SU-DHL-6 (cell line): ENCODE measurements around the gene FH.

Experiments
- EZH2phosphoT487 ChIP-seq: fragments of 200-600 bp; sonication (generic), shearing (Covaris generic); conservative IDR thresholded peaks from 2 replicates; pipeline ENCODE4 v1.6.1; 2018; ENCODE audit warnings: mild to moderate bottlenecking, antibody characterized with exemption, low read length, moderate library complexity, mixed read lengths
- TF ChIP-seq, protein P1 (sequence below): fragments of 200-600 bp; sonication (generic); IDR thresholded peaks from one replicate; pipeline ENCODE4 v1.5.1; 2017; ENCODE audit warnings: antibody characterized with exemption, mild to moderate bottlenecking, low read length, moderate library complexity; ENCODE audit not compliant: insufficient read depth, poor library complexity, severe bottlenecking

DNA sequence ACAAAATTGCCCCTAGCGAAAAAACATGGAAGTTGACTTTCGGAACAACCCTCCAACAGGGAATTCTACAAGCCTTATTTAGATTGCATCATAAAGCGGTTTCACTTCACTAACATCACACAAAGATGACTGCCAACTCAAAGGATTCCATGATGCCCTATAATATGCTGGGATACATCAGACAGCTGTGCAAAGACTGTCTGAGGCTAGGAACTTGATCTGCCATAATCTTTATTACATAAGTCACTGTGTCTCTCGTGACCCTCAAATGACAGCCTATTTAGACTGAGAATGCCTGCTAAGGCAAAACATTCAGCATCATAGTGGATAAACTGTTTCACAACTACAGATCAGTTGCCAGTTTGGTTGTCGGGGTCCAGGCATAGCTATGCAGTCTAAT lies 23.8 kb downstream of the FH start:
- TF ChIP-seq, protein P1, sequence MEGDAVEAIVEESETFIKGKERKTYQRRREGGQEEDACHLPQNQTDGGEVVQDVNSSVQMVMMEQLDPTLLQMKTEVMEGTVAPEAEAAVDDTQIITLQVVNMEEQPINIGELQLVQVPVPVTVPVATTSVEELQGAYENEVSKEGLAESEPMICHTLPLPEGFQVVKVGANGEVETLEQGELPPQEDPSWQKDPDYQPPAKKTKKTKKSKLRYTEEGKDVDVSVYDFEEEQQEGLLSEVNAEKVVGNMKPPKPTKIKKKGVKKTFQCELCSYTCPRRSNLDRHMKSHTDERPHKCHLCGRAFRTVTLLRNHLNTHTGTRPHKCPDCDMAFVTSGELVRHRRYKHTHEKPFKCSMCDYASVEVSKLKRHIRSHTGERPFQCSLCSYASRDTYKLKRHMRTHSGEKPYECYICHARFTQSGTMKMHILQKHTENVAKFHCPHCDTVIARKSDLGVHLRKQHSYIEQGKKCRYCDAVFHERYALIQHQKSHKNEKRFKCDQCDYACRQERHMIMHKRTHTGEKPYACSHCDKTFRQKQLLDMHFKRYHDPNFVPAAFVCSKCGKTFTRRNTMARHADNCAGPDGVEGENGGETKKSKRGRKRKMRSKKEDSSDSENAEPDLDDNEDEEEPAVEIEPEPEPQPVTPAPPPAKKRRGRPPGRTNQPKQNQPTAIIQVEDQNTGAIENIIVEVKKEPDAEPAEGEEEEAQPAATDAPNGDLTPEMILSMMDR, result no peak
- no peak for TF ChIP-seq EZH2phosphoT487
